HG03108 (cell line): ENCODE data around the gene PRDM11.

ENCODE experiments used
- ATAC-seq: cut with Tn5 transposase; IDR thresholded peaks from one replicate; pipeline ENCODE4 v1.9.1; 2021; ENCODE audit warnings: moderate library complexity; ENCODE audit not compliant: unreplicated experiment

Gene PRDM11

GRCh38 chr11:45258982-45259530 is 112.6 kb downstream of the PRDM11 start:
- no peak for ATAC-seq

DNA sequence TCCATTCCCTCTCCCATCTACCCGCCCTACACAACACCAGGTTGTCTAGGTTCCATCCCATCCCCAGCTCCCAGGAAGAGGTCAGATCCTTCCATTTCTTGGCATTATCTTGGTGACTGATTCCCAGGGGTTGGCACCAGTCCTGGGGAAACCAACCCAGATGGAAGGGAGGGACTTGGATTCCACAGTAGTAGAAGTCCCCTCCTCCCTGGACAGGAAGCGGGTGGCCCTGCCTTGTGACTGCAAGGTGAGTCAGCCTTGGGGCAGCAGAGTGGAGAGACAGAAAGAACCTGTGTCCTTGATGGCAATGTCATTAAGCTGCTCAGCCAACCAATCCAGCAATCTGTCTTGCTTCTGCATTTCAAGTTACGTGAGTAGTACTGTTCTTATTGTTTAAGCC is 113.2 kb downstream of the PRDM11 start:
- ATAC-seq = no peak

DNA sequence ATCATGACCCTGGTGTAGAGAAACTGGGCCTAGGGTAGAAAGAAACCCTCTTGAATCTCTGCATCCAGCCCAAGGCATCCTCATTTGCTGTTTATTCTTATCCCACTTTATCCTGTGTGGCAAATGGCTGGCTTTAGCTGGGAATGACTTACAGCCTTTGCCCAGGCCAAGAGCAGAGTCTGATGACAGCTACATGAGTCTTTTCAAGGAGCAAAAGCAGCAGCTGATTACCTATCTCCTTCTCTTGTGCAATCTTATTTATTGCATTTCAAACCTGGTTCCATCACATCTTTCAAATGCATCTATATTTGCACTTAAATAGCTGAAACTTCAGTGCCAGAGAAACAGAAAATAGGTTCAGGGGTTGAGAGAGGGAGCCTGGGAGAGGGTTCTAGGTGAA is 113.6 kb downstream of the PRDM11 start:
- ATAC-seq = no peak

- no peak for ATAC-seq
These were observed 116.5 kb downstream of the PRDM11 start for GRCh38 chr11:45262900-45263299.

GRCh38 chr11:45263773-45264172 is 117.3 kb downstream of the PRDM11 start:
- ATAC-seq = no peak

GRCh38 chr11:45264839-45265515 is 118.5 kb downstream of the PRDM11 start:
- no peak for ATAC-seq

GRCh38 chr11:45265969-45266675 is 119.7 kb downstream of the PRDM11 start:
- ATAC-seq = no peak

- ATAC-seq = no peak
These were observed 120.2 kb downstream of the PRDM11 start for GRCh38 chr11:45266676-45267020.

DNA sequence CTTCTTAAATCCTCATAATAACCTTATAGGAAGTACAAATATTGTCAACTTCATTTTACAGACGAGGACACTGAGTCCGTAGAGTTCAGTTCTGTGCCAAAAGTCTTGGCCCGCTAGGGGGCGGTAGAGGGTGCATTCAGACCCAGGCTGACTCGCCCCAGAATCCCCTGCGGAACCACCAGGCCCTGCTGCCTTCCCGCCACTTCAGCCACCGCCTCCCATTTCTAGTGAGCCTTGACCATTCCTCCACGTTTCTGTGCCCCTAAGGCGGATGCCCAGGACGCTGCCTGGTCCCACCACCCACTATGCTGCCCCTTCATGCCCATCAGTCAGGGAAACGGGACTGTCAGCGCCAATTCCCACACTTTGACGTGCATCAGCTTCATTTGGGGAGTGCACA is 120.6 kb downstream of the PRDM11 start:
- no peak for ATAC-seq

DNA sequence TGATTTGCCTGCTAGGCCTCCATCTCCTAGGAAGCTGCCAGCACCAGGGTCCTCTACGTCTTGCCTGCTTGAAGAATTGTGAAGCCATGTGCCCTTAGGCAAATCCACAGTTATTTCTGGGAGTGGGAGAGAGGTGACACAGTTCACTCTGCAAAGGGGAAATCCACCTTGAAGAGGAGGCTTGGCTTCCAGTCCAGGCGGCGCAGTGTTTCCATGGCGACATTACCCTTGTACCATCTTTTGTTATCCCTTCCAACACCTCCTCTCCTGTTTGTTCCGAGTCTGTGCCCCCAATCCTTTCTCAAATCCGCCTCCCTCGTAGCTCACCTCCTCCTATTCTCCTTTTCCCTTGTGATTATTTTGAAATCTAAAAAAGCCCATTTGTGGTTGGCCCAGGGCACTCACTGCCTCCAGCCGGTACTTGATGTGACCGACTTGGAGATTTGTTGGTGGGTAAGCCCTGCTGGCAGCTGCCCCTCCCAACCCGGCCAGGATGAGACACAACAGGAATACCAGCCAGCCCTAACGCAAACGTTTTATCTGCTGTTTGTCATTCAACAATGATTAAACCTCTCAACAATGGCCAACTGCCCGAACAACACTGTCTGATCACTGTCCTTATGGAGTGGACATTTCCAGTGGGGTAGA is 121.3 kb downstream of the PRDM11 start:
- ATAC-seq = no peak

DNA sequence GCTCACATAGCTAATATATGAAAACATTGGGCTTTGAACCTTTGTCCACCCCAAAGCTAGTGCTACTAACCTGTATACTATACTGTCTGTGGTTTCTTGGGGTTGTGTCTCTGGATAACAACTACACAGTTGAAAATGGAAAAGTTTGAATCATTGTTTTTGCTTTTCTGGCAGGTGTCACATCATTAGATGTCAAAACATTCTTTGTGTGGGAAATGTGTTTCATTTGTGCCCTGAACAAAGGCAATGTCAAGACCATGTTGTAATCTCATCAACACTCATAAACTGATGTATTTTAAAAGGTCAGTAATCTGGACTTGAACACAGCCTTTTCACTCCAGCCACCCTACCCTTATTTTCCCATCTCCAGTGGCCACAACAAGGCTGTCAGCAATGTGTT is 123.2 kb downstream of the PRDM11 start:
- no peak for ATAC-seq

- no peak for ATAC-seq
These were observed 124.7 kb downstream of the PRDM11 start for GRCh38 chr11:45270946-45271716.

- no peak for ATAC-seq
These were observed 126.3 kb downstream of the PRDM11 start for GRCh38 chr11:45272701-45273100.

- no peak for ATAC-seq
These were observed 127.1 kb downstream of the PRDM11 start for GRCh38 chr11:45273509-45273908.

DNA sequence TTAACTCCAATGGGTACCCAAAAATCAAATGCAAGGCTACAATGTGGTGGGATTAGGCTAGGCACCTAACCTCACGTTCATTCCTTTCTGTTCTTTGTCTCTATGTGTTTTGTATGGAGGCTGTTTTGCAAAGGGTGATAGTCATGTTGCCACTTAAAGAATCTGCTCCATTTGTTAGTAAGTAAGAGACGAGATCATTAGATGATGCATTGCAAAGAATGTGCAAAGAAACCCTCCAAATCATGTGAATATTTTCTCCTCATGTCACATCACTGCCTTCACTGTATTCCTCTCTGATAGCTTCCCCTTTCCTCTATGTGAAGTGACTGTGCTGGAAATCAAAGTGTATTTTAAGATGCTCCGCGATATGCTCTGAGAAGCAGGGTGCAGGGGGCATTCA is 127.8 kb downstream of the PRDM11 start:
- ATAC-seq = no peak

- no peak for ATAC-seq
These were observed 129.4 kb downstream of the PRDM11 start for GRCh38 chr11:45275828-45276227.

- no peak for ATAC-seq
These were observed 132.3 kb downstream of the PRDM11 start for GRCh38 chr11:45278714-45279113.

GRCh38 chr11:45279645-45280044 is 133.2 kb downstream of the PRDM11 start:
- ATAC-seq = no peak

DNA sequence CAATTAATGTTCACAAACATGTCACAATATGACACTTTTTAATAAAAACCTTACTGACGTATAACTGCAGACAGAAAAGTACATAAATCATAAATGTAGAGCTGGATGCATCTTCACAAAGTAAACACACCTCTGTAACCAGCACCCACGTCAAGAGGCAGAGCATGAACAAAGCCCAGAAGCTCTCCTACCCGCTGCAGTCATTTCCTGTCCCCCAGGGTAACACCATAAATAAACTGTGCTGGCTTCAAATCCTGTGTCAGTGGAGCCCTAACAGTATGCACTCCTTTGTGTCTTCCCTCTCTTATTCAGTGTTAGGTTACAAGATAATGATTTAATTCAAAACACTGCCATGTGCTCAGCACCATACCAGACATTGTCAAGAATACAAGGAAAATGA is 134.0 kb downstream of the PRDM11 start:
- no peak for ATAC-seq

DNA sequence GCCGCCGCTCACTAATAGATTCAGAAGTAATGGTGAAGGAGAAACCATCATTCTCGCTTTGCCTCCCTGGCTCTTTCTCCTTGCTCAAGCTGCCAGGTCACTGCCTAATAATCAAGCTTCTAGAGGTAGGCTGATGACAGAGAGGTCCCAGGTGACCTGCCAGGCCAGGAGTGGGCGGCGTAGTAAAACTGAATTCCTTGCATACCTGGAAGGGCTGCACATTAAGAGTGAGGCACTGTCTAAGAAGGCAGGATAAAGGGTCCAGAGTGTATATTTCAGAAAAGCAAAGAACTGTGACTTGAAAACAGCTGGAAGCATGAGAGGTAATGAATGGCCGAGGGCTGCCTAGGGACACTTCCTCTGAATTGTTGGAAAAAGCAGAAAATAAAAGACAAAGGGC is 135.6 kb downstream of the PRDM11 start:
- no peak for ATAC-seq
